ENCODE data around the gene FLNB. TPM values are rescaled to one million over a fixed set of nuclear protein-coding genes. Genes with fewer than 3 reads are reported as not detected.

The FLNB gene
- total RNA-seq, 1 donor from 2014 or later, result 83.3 TPM

- no peak for TF ChIP-seq CTCF (IDR thresholded peaks at IDR 0.05)
- peaks cover 33% of the 10 kb centered on the region for H3K4me1 ChIP-seq
- DNase-seq, result no peak
- intact Hi-C loops (cut with DNase I), result no loop called here
- peak; percentile 45 to 64 for ATAC-seq
- H3K9me3 ChIP-seq, result no peaks in the 10 kb centered on the region
- H3K27ac ChIP-seq, result peak overlapping the region; percentile 46
- H3K27me3 ChIP-seq (ENCODE audit: low read depth), result no peaks in the 10 kb centered on the region
- H3K4me3 ChIP-seq, result no peak overlapping the region
- H3K36me3 ChIP-seq, result peaks cover 41% of the 10 kb centered on the region
Measured at GRCh38 chr3:58117561-58118181, 109.4 kb downstream of the FLNB start.

- peaks cover 42% of the 10 kb centered on the region for H3K36me3 ChIP-seq
- H3K27ac ChIP-seq, result no peak overlapping the region
- intact Hi-C loops (cut with DNase I), result no loop called here
- H3K9me3 ChIP-seq, result no peaks in the 10 kb centered on the region
- H3K27me3 ChIP-seq (ENCODE audit: low read depth), result no peaks in the 10 kb centered on the region
- peaks cover 33% of the 10 kb centered on the region for H3K4me1 ChIP-seq
- DNase-seq, result no peak
- no peak for TF ChIP-seq CTCF (IDR thresholded peaks at IDR 0.05)
- H3K4me3 ChIP-seq, result no peak overlapping the region
- no peak for ATAC-seq
Measured at GRCh38 chr3:58119186-58119585, 111.0 kb downstream of the FLNB start.

GRCh38 chr3:58120075-58120812 is 112.0 kb downstream of the FLNB start:
- no peaks in the 10 kb centered on the region for H3K27me3 ChIP-seq (ENCODE audit: low read depth)
- peak; percentile 22 to 27 for ATAC-seq
- peaks cover 33% of the 10 kb centered on the region for H3K4me1 ChIP-seq
- no peak overlapping the region for H3K4me3 ChIP-seq
- no peak for TF ChIP-seq CTCF (IDR thresholded peaks at IDR 0.05)
- no peaks in the 10 kb centered on the region for H3K9me3 ChIP-seq
- DNase-seq, result no peak
- no peak overlapping the region for H3K27ac ChIP-seq
- intact Hi-C loops (cut with DNase I), result no loop called here
- H3K36me3 ChIP-seq, result peaks cover 46% of the 10 kb centered on the region

GRCh38 chr3:58121183-58121582 is 113.0 kb downstream of the FLNB start:
- no peak for TF ChIP-seq CTCF (IDR thresholded peaks at IDR 0.05)
- Histone ChIP-seq H3K36me3 (peaks cover 50% of the 10 kb centered on the region), H3K9me3 (no peaks in the 10 kb centered on the region), H3K27me3 (ENCODE audit: low read depth) (no peaks in the 10 kb centered on the region), H3K27ac (no peak overlapping the region), H3K4me3 (no peak overlapping the region), H3K4me1 (peaks cover 33% of the 10 kb centered on the region)
- intact Hi-C loops (cut with DNase I), result no loop called here
- ATAC-seq (no peak), DNase-seq (no peak)

- intact Hi-C loops (cut with DNase I), result no loop called here
- Histone ChIP-seq H3K27ac (no peak overlapping the region), H3K4me1 (peaks cover 15% of the 10 kb centered on the region), H3K9me3 (no peaks in the 10 kb centered on the region), H3K36me3 (peaks cover 66% of the 10 kb centered on the region), H3K4me3 (no peak overlapping the region), H3K27me3 (ENCODE audit: low read depth) (no peaks in the 10 kb centered on the region)
- no peak for TF ChIP-seq CTCF (IDR thresholded peaks at IDR 0.05)
- ATAC-seq (no peak), DNase-seq (no peak)
Measured at GRCh38 chr3:58122936-58123700, 114.9 kb downstream of the FLNB start.

All from lower lobe of right lung (tissue), 2 donors.